Endothelial cell of umbilical vein (primary cell): ENCODE measurements around the gene RCAN1. TPM values are rescaled to one million over a fixed set of nuclear protein-coding genes. Genes with fewer than 3 reads are reported as not detected.

Source experiments
- BruUV-seq: library from RNA; stranded (reverse); fragments of 400-500 nt; replicated peaks from 2 replicates; lab custom pipeline; 2021; lab: Mats Ljungman, UMichigan
- CTCF ChIA-PET: fragments of 300-600, 350-600 bp; sonication (Branson Sonifier 250); formaldehyde crosslinking; loops from one replicate; lab custom pipeline; 2021; ENCODE audit warnings: antibody characterized with exemption, inconsistent platforms; lab: Charles Lee
- POLR2A ChIA-PET: fragments of 300-600, 350-600 bp; sonication (Branson Sonifier 250); formaldehyde crosslinking; loops from one replicate; lab custom pipeline; 2021; ENCODE audit warnings: antibody characterized with exemption, inconsistent platforms; lab: Charles Lee
- DNase-seq: peaks from one replicate; pipeline ENCODE4 v3.0.0-alpha.2; 2011; ENCODE audit warnings: low read depth, low spot score
- FAIRE-seq: peaks from 2 replicates; lab custom pipeline; 2011; peaks lifted over from hg19 to GRCh38; lab: Jason Lieb, UNC
- H2AFZ ChIP-seq: 2 replicates; pipeline ENCODE4 v1.6.0; 2012; ENCODE audit warnings: low read depth, low read length, control low read depth, inconsistent platforms
- H3K27ac ChIP-seq: 2 replicates; pipeline ENCODE4 v1.5.1; 2011; ENCODE audit warnings: low read depth, mild to moderate bottlenecking, control low read depth, low read length, moderate library complexity; ENCODE audit not compliant: insufficient read depth
- H3K27me3 ChIP-seq, 2 experiments: 2 replicates each; pipeline versions ENCODE4 v1.6.0 to v1.6.1; 2011; ENCODE audit warnings: low read length in 2 of 2, mixed read lengths in 1 of 2; ENCODE audit not compliant: control insufficient read depth in 2 of 2, insufficient read depth in 2 of 2
- H3K36me3 ChIP-seq, 2 experiments: 2 replicates in 1 of 2; 3 replicates in 1 of 2; pipeline ENCODE4 v1.5.1; 2011; ENCODE audit warnings: low read length in 2 of 2, mild to moderate bottlenecking in 1 of 2, moderate library complexity in 1 of 2; ENCODE audit not compliant: control insufficient read depth in 2 of 2, insufficient read depth in 2 of 2; ENCODE audit errors: extremely low read depth in 1 of 2
- H3K4me1 ChIP-seq: 3 replicates; pipeline ENCODE4 v1.5.1; 2011; ENCODE audit warnings: mild to moderate bottlenecking, low read length; ENCODE audit not compliant: control insufficient read depth, insufficient read depth; ENCODE audit errors: extremely low read depth
- H3K4me2 ChIP-seq: 2 replicates; pipeline ENCODE4 v1.6.1; 2011; ENCODE audit warnings: low read length, control low read depth, mixed read lengths; ENCODE audit not compliant: insufficient read depth
- H3K4me3 ChIP-seq, 3 experiments: fragments of 200-600 bp in 1 of 3; sonication (generic), shearing (Covaris generic) in 1 of 3; replicated peaks in 1 of 3; 2 replicates each; pipeline ENCODE4 v1.5.1; 2011 to 2016; ENCODE audit warnings: control low read depth in 3 of 3, low read length in 3 of 3, mild to moderate bottlenecking in 2 of 3, inconsistent platforms in 1 of 3, low read depth in 1 of 3, moderate library complexity in 1 of 3; ENCODE audit not compliant: insufficient read depth in 1 of 3
- H3K79me2 ChIP-seq: 2 replicates; pipeline ENCODE4 v1.6.0; 2012; ENCODE audit warnings: low read length, inconsistent platforms; ENCODE audit not compliant: control insufficient read depth, insufficient read depth
- H3K9ac ChIP-seq: replicated peaks from 2 replicates; pipeline ENCODE3; 2011; ENCODE audit warnings: low read length, control low read depth; ENCODE audit not compliant: insufficient read depth; ENCODE audit errors: extremely low read depth
- H3K9me1 ChIP-seq: replicated peaks from 3 replicates; pipeline ENCODE4 v1.6.0; 2011; ENCODE audit warnings: mild to moderate bottlenecking, low read length; ENCODE audit not compliant: control insufficient read depth, insufficient read depth; ENCODE audit errors: extremely low read depth
- H3K9me3 ChIP-seq: replicated peaks from 2 replicates; pipeline ENCODE4 v1.5.1; 2012; ENCODE audit warnings: low read length, inconsistent platforms; ENCODE audit not compliant: control insufficient read depth, insufficient read depth
- H4K20me1 ChIP-seq: replicated peaks from 2 replicates; pipeline ENCODE3; 2011; ENCODE audit warnings: mild to moderate bottlenecking, low read length; ENCODE audit not compliant: control insufficient read depth, insufficient read depth; ENCODE audit errors: extremely low read depth
- EZH2 ChIP-seq: IDR thresholded peaks from 2 replicates; pipeline ENCODE4 v1.6.1; 2012; ENCODE audit warnings: borderline replicate concordance, low read depth, mild to moderate bottlenecking, moderate library complexity, low read length, inconsistent platforms; ENCODE audit not compliant: severe bottlenecking
- FOS ChIP-seq: IDR thresholded peaks from 2 replicates; pipeline ENCODE4 v1.6.1; 2011; ENCODE audit warnings: mild to moderate bottlenecking, low read length, moderate library complexity, borderline replicate concordance; ENCODE audit not compliant: insufficient read depth
- GATA2 ChIP-seq: IDR thresholded peaks from 2 replicates; pipeline ENCODE4 v1.7.0; 2011; ENCODE audit warnings: low read depth, mild to moderate bottlenecking, moderate library complexity, mixed read lengths, low read length; ENCODE audit not compliant: insufficient read length, insufficient read depth
- JUN ChIP-seq: IDR thresholded peaks from 2 replicates; pipeline ENCODE4 v1.6.1; 2011; ENCODE audit warnings: borderline replicate concordance, low read depth; ENCODE audit not compliant: insufficient read length, insufficient read depth
- MYC ChIP-seq: IDR thresholded peaks from one replicate; pipeline ENCODE4 v1.6.1; 2011; ENCODE audit warnings: mild to moderate bottlenecking, low read depth, low read length
- POLR2A ChIP-seq: IDR thresholded peaks from 2 replicates; pipeline ENCODE4 v1.6.1; 2012; ENCODE audit warnings: low read depth, mild to moderate bottlenecking, control low read depth, low read length
- POLR2AphosphoS5 ChIP-seq: IDR thresholded peaks from 2 replicates; pipeline ENCODE4 v1.6.1; 2012; ENCODE audit warnings: low read depth, mild to moderate bottlenecking, control low read depth, low read length, moderate library complexity; ENCODE audit not compliant: insufficient read depth
- dilution Hi-C: fragments of 300-500 bp; cut with MboI; formaldehyde crosslinking; loops from one replicate; pipeline ENCODE4 v1.15.0; 2019; ENCODE audit warnings: low sequenced_read_pairs; ENCODE audit not compliant: extremely low pct_ligation_motif_present
- intact Hi-C: fragments of 100-400 bp; cut with micrococcal nuclease; formaldehyde crosslinking; loops from one replicate; pipeline ENCODE4 v1.10.0; 2022
- polyA plus RNA-seq, 4 experiments: library from polyadenylated mRNA; depleted of rRNA in 3 of 4; stranded (reverse) in 3 of 4; unstranded in 1 of 4; fragments of >200 nt; gene quantifications; 2 replicates each; pipeline versions ENCODE4 v1.2.1 to v1.2.3, GENCODE V29; 2011 to 2012; ENCODE audit warnings: missing spikeins in 1 of 4
- total RNA-seq: library from RNA; stranded (reverse); gene quantifications from 2 replicates; pipeline ENCODE4 v1.2.3, GENCODE V29; 2021
- TF ChIP-seq, protein P1 (sequence below), 2 donors: IDR thresholded peaks; 1 replicate in 1 of 2; 2 replicates in 1 of 2; pipeline ENCODE4 v1.5.1; 2011; ENCODE audit warnings: low read length in 2 of 2, mild to moderate bottlenecking in 2 of 2, moderate library complexity in 2 of 2, control low read depth in 1 of 2, inconsistent platforms in 1 of 2, low read depth in 1 of 2; ENCODE audit not compliant: insufficient read depth in 1 of 2; ENCODE audit errors: extremely low read depth in 1 of 2
- TF ChIP-seq, protein P2 (sequence below): IDR thresholded peaks from 2 replicates; pipeline ENCODE4 v1.6.1; 2011; ENCODE audit not compliant: insufficient read depth, insufficient read length

The RCAN1 gene
- total and polyA plus RNA-seq, 2 donors (not counting 3 experiments of a cell fraction or from before 2014, with no cell fraction given): 9.7 to 16.5 TPM

DNA sequence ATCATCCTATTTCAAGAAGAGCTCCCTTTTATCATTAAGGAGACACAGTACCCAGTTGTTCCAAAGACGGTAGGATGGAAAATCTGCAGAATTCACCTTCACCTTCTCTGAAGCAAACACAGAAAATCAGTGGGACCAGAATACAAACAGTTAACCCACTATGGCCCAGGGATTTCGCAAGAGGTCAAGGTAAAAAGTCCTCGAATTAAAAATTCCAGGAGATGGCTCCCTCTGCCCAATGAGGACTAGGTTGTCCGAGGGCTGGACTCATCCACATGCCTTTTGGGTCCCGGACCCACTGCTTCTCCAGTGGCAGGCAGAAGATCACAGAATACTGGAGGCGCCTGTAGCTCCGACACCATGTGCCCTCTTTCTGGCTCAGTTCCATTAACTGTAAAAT is 42.9 kb downstream of the RCAN1 start:
- ChIA-PET CTCF (interaction anchor here (1.3 to 1.4 kb wide), 2 partner anchors 11 to 28 kb away, joined by 3 to 4 read pairs; no protein-coding TSS in a partner anchor), POLR2A (no interaction called here)
- intact Hi-C loops: no loop called here
- Histone ChIP-seq H3K27me3 (no peaks in the 10 kb centered on the region), H3K4me3 (no peak overlapping the region), H3K9me1 (no peaks in the 10 kb centered on the region), H3K9me3 (no peaks in the 10 kb centered on the region), H3K79me2 (no peaks in the 10 kb centered on the region), H2AFZ (no peak overlapping the region), H3K36me3 (no peaks in the 10 kb centered on the region), H3K9ac (no peak overlapping the region), H3K4me2 (no peak overlapping the region), H3K27ac (no peak overlapping the region), H3K4me1 (peaks cover 4% of the 10 kb centered on the region), H4K20me1 (no peaks in the 10 kb centered on the region)
- dilution Hi-C loops: no loop called here
- no TSS peak for BruUV-seq
- TF ChIP-seq, protein P1, sequence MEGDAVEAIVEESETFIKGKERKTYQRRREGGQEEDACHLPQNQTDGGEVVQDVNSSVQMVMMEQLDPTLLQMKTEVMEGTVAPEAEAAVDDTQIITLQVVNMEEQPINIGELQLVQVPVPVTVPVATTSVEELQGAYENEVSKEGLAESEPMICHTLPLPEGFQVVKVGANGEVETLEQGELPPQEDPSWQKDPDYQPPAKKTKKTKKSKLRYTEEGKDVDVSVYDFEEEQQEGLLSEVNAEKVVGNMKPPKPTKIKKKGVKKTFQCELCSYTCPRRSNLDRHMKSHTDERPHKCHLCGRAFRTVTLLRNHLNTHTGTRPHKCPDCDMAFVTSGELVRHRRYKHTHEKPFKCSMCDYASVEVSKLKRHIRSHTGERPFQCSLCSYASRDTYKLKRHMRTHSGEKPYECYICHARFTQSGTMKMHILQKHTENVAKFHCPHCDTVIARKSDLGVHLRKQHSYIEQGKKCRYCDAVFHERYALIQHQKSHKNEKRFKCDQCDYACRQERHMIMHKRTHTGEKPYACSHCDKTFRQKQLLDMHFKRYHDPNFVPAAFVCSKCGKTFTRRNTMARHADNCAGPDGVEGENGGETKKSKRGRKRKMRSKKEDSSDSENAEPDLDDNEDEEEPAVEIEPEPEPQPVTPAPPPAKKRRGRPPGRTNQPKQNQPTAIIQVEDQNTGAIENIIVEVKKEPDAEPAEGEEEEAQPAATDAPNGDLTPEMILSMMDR (IDR thresholded peaks at IDR 0.05; ENCODE audit: extremely low read depth in 1 of 2, insufficient read depth in 1 of 2, low read depth in 1 of 2, low read length in 2 of 2): no peak
- TF ChIP-seq GATA2 (no peak), POLR2AphosphoS5 (no peak), FOS (no peak), EZH2 (no peak), JUN (no peak), MYC (no peak), POLR2A (no peak)
- TF ChIP-seq, protein P2, sequence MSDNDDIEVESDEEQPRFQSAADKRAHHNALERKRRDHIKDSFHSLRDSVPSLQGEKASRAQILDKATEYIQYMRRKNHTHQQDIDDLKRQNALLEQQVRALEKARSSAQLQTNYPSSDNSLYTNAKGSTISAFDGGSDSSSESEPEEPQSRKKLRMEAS: no peak
- no peak for FAIRE-seq
- DNase-seq: no peak
